ENCODE measurements around the gene NPB. TPM values are rescaled to one million over a fixed set of nuclear protein-coding genes. Genes with fewer than 3 reads are reported as not detected.
A peak's percentile ranks its signal among the peaks of the same experiment; 100 is the strongest.

The NPB gene
- total RNA-seq, 6 donors from 2014 or later, result 0.37 to 1.8 (median 0.94) TPM; not detected in 3

DNA sequence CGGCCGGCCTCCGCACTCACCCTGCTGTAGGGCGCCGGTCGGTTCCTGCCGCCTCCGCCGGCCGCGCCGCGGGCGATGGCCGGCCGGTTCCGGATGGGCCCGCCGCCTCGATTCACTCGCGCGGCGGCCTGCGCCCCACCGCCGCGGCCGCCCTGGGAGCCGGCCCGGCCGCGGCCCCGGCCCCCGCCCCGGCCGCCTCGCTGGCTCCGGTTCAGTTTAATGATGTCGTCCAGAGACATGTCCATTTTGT is 10.8 kb upstream of the NPB start:
- no peaks in the 10 kb centered on the region for H3K9me3 ChIP-seq
- peaks cover 17 to 65% (median 52%) of the 10 kb centered on the region in 4 donors for H3K36me3 ChIP-seq
- ATAC-seq (ENCODE audit: low FRiP score in 2 of 2) (no peak), DNase-seq (no peak)
- H3K27me3 ChIP-seq, result no peaks in the 10 kb centered on the region
- H3K27ac ChIP-seq, result peak overlapping the region; percentile 93 to 95 (median 94)
- H3K4me1 ChIP-seq, result peaks cover 17 to 30% (median 23%) of the 10 kb centered on the region in 4 donors
- WGBS, 2 donors, result no CpG with 5 or more reads among the region's 40 CpGs
- H3K4me3 ChIP-seq, result peak overlapping the region; percentile 83 to 100 (median 94)
- TF ChIP-seq POLR2AphosphoS5 (IDR thresholded peaks at IDR 0.05) (no peak), POLR2A (IDR thresholded peaks at IDR 0.05) (no peak), EP300 (IDR thresholded peaks at IDR 0.05) (no peak)
- TF ChIP-seq, protein P1, sequence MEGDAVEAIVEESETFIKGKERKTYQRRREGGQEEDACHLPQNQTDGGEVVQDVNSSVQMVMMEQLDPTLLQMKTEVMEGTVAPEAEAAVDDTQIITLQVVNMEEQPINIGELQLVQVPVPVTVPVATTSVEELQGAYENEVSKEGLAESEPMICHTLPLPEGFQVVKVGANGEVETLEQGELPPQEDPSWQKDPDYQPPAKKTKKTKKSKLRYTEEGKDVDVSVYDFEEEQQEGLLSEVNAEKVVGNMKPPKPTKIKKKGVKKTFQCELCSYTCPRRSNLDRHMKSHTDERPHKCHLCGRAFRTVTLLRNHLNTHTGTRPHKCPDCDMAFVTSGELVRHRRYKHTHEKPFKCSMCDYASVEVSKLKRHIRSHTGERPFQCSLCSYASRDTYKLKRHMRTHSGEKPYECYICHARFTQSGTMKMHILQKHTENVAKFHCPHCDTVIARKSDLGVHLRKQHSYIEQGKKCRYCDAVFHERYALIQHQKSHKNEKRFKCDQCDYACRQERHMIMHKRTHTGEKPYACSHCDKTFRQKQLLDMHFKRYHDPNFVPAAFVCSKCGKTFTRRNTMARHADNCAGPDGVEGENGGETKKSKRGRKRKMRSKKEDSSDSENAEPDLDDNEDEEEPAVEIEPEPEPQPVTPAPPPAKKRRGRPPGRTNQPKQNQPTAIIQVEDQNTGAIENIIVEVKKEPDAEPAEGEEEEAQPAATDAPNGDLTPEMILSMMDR (IDR thresholded peaks at IDR 0.05), result no peak

DNA sequence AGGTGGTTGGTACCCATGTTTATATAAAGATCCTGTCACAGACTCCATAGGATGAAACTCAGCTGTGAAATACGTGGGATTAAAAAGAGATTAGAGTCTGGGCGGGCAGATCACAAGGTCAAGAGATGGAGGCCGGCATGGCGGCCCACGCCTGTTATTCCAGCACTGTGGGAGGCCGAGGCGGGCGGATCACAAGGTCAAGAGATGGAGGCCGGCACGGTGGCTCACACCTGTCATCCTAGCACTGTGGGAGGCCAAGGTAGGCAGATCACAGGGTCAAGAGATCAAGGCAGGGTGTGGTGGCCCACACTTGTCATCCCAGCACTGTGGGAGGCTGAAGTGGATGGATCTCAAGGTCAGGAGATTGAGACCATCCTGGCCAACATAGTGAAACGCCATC is 6.6 kb upstream of the NPB start:
- TF ChIP-seq EP300 (IDR thresholded peaks at IDR 0.05) (no peak), POLR2A (IDR thresholded peaks at IDR 0.05) (no peak), POLR2AphosphoS5 (IDR thresholded peaks at IDR 0.05) (no peak)
- TF ChIP-seq, protein P1 (IDR thresholded peaks at IDR 0.05), result no peak
- Histone ChIP-seq H3K27me3 (no peaks in the 10 kb centered on the region), H3K9me3 (no peaks in the 10 kb centered on the region), H3K4me3 (no peak overlapping the region), H3K4me1 (peaks cover 9 to 20% (median 13%) of the 10 kb centered on the region in 4 donors), H3K36me3 (peaks cover 11 to 68% (median 50%) of the 10 kb centered on the region in 4 donors), H3K27ac (no peak overlapping the region)
- ATAC-seq (ENCODE audit: low FRiP score in 2 of 2) (no peak), DNase-seq (peak in 1 of 2 donors; percentile 53)
- 92 to 95% methylated on average over 11 of the region's 11 CpGs for WGBS, 2 donors

GRCh38 chr17:81898029-81898866 is 3.8 kb upstream of the NPB start:
- H3K27me3 ChIP-seq, result no peaks in the 10 kb centered on the region
- peaks cover 11 to 71% (median 52%) of the 10 kb centered on the region in 4 donors for H3K36me3 ChIP-seq
- no peak for ATAC-seq (ENCODE audit: low FRiP score in 2 of 2)
- WGBS, 2 donors, result 92 to 94% methylated on average over 15 to 19 of the region's 19 CpGs
- peak in 1 of 2 donors; percentile 41 for DNase-seq
- TF ChIP-seq POLR2AphosphoS5 (IDR thresholded peaks at IDR 0.05), result no peak
- TF ChIP-seq, protein P1 (IDR thresholded peaks at IDR 0.05), result no peak
- TF ChIP-seq POLR2A (IDR thresholded peaks at IDR 0.05), result no peak
- no peak for TF ChIP-seq EP300 (IDR thresholded peaks at IDR 0.05)
- H3K4me3 ChIP-seq, result no peak overlapping the region
- no peaks in the 10 kb centered on the region for H3K9me3 ChIP-seq
- peaks cover 12 to 21% (median 14%) of the 10 kb centered on the region in 4 donors for H3K4me1 ChIP-seq
- H3K27ac ChIP-seq, result no peak overlapping the region

- DNase-seq (peak in 1 of 2 donors; percentile 75), ATAC-seq (ENCODE audit: low FRiP score in 2 of 2) (no peak)
- WGBS, 2 donors, result 95% methylated on average over 9 of the region's 9 CpGs; no CpG with 5 or more reads in 1 of the 2 donors
- no peak for TF ChIP-seq EP300 (IDR thresholded peaks at IDR 0.05)
- TF ChIP-seq POLR2AphosphoS5 (IDR thresholded peaks at IDR 0.05), result no peak
- no peak for TF ChIP-seq POLR2A (IDR thresholded peaks at IDR 0.05)
- no peaks in the 10 kb centered on the region for H3K27me3 ChIP-seq
- H3K4me1 ChIP-seq, result peaks cover 12 to 22% (median 14%) of the 10 kb centered on the region in 4 donors
- no peak overlapping the region for H3K27ac ChIP-seq
- H3K4me3 ChIP-seq, result no peak overlapping the region
- H3K9me3 ChIP-seq, result no peaks in the 10 kb centered on the region
- peaks cover 11 to 70% (median 56%) of the 10 kb centered on the region in 4 donors for H3K36me3 ChIP-seq
These were observed 3.2 kb upstream of the NPB start for GRCh38 chr17:81898885-81899284.

- peak in 1 of 2 donors; percentile 69 for DNase-seq
- Histone ChIP-seq H3K27ac (no peak overlapping the region), H3K4me3 (no peak overlapping the region), H3K27me3 (no peaks in the 10 kb centered on the region), H3K4me1 (peaks cover 12 to 22% (median 14%) of the 10 kb centered on the region in 4 donors), H3K36me3 (peaks cover 6 to 71% (median 58%) of the 10 kb centered on the region in 4 donors), H3K9me3 (no peaks in the 10 kb centered on the region)
- ATAC-seq (ENCODE audit: low FRiP score in 2 of 2), result no peak
- 94 to 95% methylated on average over 22 of the region's 22 CpGs for WGBS, 2 donors
- no peak for TF ChIP-seq EP300 (IDR thresholded peaks at IDR 0.05)
- no peak for TF ChIP-seq POLR2A (IDR thresholded peaks at IDR 0.05)
- TF ChIP-seq, protein P1 (IDR thresholded peaks at IDR 0.05), result no peak
- no peak for TF ChIP-seq POLR2AphosphoS5 (IDR thresholded peaks at IDR 0.05)
These were observed 2.4 kb upstream of the NPB start for GRCh38 chr17:81899514-81900166.
